Activated T-helper 2 cell treated with anti-CD3 and anti-CD28 coated beads, Interferon-gamma antibody, Interleukin-2, Interleukin-4, amounts not matched to agents 10 μg/mL and 5 μg/mL and 100 μg/mL, durations not matched to agents 14 hours and 24 hours and 36 hours (primary cell): ENCODE data around the gene CPLX3. TPM values are rescaled to one million over a fixed set of nuclear protein-coding genes. Genes with fewer than 3 reads are reported as not detected.
A peak's percentile ranks its signal among the peaks of the same experiment; 100 is the strongest.

Experiments
- DNase-seq: peaks from one replicate; pipeline ENCODE4 v3.0.0; 2021; ENCODE audit warnings: low spot score
- H3K27ac Mint-ChIP-seq: one replicate; pipeline ENCODE4 v1.8.0; 2021; ENCODE audit warnings: mixed read lengths
- H3K27me3 Mint-ChIP-seq: one replicate; pipeline ENCODE4 v1.8.0; 2021; ENCODE audit warnings: low read depth, mixed read lengths
- H3K36me3 Mint-ChIP-seq: one replicate; pipeline ENCODE4 v1.8.0; 2021; ENCODE audit warnings: low read depth, mixed read lengths
- H3K4me1 Mint-ChIP-seq: one replicate; pipeline ENCODE4 v1.8.0; 2021; ENCODE audit warnings: low read depth, mixed read lengths
- H3K4me3 Mint-ChIP-seq: one replicate; pipeline ENCODE4 v1.8.0; 2021; ENCODE audit warnings: low read depth, mild to moderate bottlenecking, moderate library complexity, mixed read lengths
- H3K9me3 Mint-ChIP-seq: one replicate; pipeline ENCODE4 v1.8.0; 2021; ENCODE audit warnings: mixed read lengths
- intact Hi-C: fragments of 100-400 bp; cut with micrococcal nuclease; formaldehyde crosslinking; loops from one replicate; pipeline ENCODE4 v1.15.1; 2023
- total RNA-seq: library from RNA; stranded (reverse); gene quantifications from 2 replicates; pipeline ENCODE4 v1.2.3, GENCODE V29; 2022

CPLX3 gene
- total RNA-seq, 1 donor from 2014 or later: 0.16 TPM

- intact Hi-C loops: no loop called here
- no peaks in the 10 kb centered on the region for H3K36me3 Mint-ChIP-seq
- peaks cover 2% of the 10 kb centered on the region for H3K27me3 Mint-ChIP-seq
- H3K9me3 Mint-ChIP-seq: no peaks in the 10 kb centered on the region
- DNase-seq: no peak
- H3K4me1 Mint-ChIP-seq: peaks cover 10% of the 10 kb centered on the region
- H3K27ac Mint-ChIP-seq: no peak overlapping the region
- H3K4me3 Mint-ChIP-seq: no peak overlapping the region
These were observed 9.6 kb upstream of the CPLX3 start for GRCh38 chr15:74816624-74817369.

- H3K36me3 Mint-ChIP-seq: no peaks in the 10 kb centered on the region
- peaks cover 10% of the 10 kb centered on the region for H3K4me1 Mint-ChIP-seq
- H3K27ac Mint-ChIP-seq: peak overlapping the region; percentile 42
- no peak for DNase-seq
- no peak overlapping the region for H3K4me3 Mint-ChIP-seq
- H3K27me3 Mint-ChIP-seq: peaks cover 2% of the 10 kb centered on the region
- no peaks in the 10 kb centered on the region for H3K9me3 Mint-ChIP-seq
- intact Hi-C loops: no loop called here
These were observed 9.1 kb upstream of the CPLX3 start for GRCh38 chr15:74817370-74817737.

- no peaks in the 10 kb centered on the region for H3K36me3 Mint-ChIP-seq
- no peak for DNase-seq
- H3K4me3 Mint-ChIP-seq: no peak overlapping the region
- peaks cover 8% of the 10 kb centered on the region for H3K27me3 Mint-ChIP-seq
- H3K9me3 Mint-ChIP-seq: no peaks in the 10 kb centered on the region
- intact Hi-C loops: no loop called here
- H3K27ac Mint-ChIP-seq: no peak overlapping the region
- peaks cover 10% of the 10 kb centered on the region for H3K4me1 Mint-ChIP-seq
These were observed 6.4 kb upstream of the CPLX3 start for GRCh38 chr15:74820056-74820455.

- H3K36me3 Mint-ChIP-seq: no peaks in the 10 kb centered on the region
- no peak for DNase-seq
- no peak overlapping the region for H3K27ac Mint-ChIP-seq
- H3K27me3 Mint-ChIP-seq: peaks cover 10% of the 10 kb centered on the region
- peaks cover 7% of the 10 kb centered on the region for H3K4me1 Mint-ChIP-seq
- H3K9me3 Mint-ChIP-seq: no peaks in the 10 kb centered on the region
- intact Hi-C loops: no loop called here
- H3K4me3 Mint-ChIP-seq: no peak overlapping the region
These were observed 5.2 kb upstream of the CPLX3 start for GRCh38 chr15:74821091-74821789.

GRCh38 chr15:74821790-74822158, 4.7 kb upstream of the CPLX3 start:
- Mint-ChIP-seq H3K9me3 (no peaks in the 10 kb centered on the region), H3K27ac (no peak overlapping the region), H3K36me3 (no peaks in the 10 kb centered on the region), H3K27me3 (peaks cover 12% of the 10 kb centered on the region), H3K4me1 (peaks cover 7% of the 10 kb centered on the region), H3K4me3 (no peak overlapping the region)
- DNase-seq: no peak
- intact Hi-C loops: no loop called here

- Mint-ChIP-seq H3K9me3 (no peaks in the 10 kb centered on the region), H3K27ac (no peak overlapping the region), H3K36me3 (no peaks in the 10 kb centered on the region), H3K4me3 (no peak overlapping the region), H3K4me1 (peaks cover 7% of the 10 kb centered on the region), H3K27me3 (peaks cover 16% of the 10 kb centered on the region)
- intact Hi-C loops: no loop called here
- DNase-seq: no peak
These were observed 4.2 kb upstream of the CPLX3 start for GRCh38 chr15:74822233-74822632.

- no peaks in the 10 kb centered on the region for H3K9me3 Mint-ChIP-seq
- peaks cover 6% of the 10 kb centered on the region for H3K4me1 Mint-ChIP-seq
- H3K36me3 Mint-ChIP-seq: no peaks in the 10 kb centered on the region
- no peak overlapping the region for H3K27ac Mint-ChIP-seq
- no peak overlapping the region for H3K4me3 Mint-ChIP-seq
- peaks cover 23% of the 10 kb centered on the region for H3K27me3 Mint-ChIP-seq
- intact Hi-C loops: no loop called here
- no peak for DNase-seq
These were observed 3.1 kb upstream of the CPLX3 start for GRCh38 chr15:74823324-74823723.

- DNase-seq: no peak
- Mint-ChIP-seq H3K36me3 (no peaks in the 10 kb centered on the region), H3K4me3 (no peak overlapping the region), H3K9me3 (no peaks in the 10 kb centered on the region), H3K27me3 (peaks cover 25% of the 10 kb centered on the region), H3K4me1 (peaks cover 3% of the 10 kb centered on the region), H3K27ac (no peak overlapping the region)
- intact Hi-C loops: no loop called here
These were observed 1.5 kb upstream of the CPLX3 start for GRCh38 chr15:74824976-74825375.

- intact Hi-C loops: no loop called here
- peaks cover 3% of the 10 kb centered on the region for H3K4me1 Mint-ChIP-seq
- H3K9me3 Mint-ChIP-seq: no peaks in the 10 kb centered on the region
- DNase-seq: no peak
- peaks cover 25% of the 10 kb centered on the region for H3K27me3 Mint-ChIP-seq
- H3K27ac Mint-ChIP-seq: no peak overlapping the region
- no peak overlapping the region for H3K4me3 Mint-ChIP-seq
- H3K36me3 Mint-ChIP-seq: no peaks in the 10 kb centered on the region
These were observed 561 bp upstream of the CPLX3 start for GRCh38 chr15:74825866-74826265.

GRCh38 chr15:74826921-74827320, 494 bp downstream of the CPLX3 start:
- no peak for DNase-seq
- H3K27me3 Mint-ChIP-seq: peaks cover 25% of the 10 kb centered on the region
- intact Hi-C loops: no loop called here
- no peak overlapping the region for H3K4me3 Mint-ChIP-seq
- no peak overlapping the region for H3K27ac Mint-ChIP-seq
- H3K4me1 Mint-ChIP-seq: peaks cover 3% of the 10 kb centered on the region
- H3K36me3 Mint-ChIP-seq: no peaks in the 10 kb centered on the region
- H3K9me3 Mint-ChIP-seq: no peaks in the 10 kb centered on the region

GRCh38 chr15:74827614-74828013, 1.2 kb downstream of the CPLX3 start:
- H3K4me1 Mint-ChIP-seq: peaks cover 3% of the 10 kb centered on the region
- no peak overlapping the region for H3K4me3 Mint-ChIP-seq
- DNase-seq: no peak
- intact Hi-C loops: no loop called here
- no peaks in the 10 kb centered on the region for H3K9me3 Mint-ChIP-seq
- H3K27me3 Mint-ChIP-seq: peaks cover 25% of the 10 kb centered on the region
- no peak overlapping the region for H3K27ac Mint-ChIP-seq
- no peaks in the 10 kb centered on the region for H3K36me3 Mint-ChIP-seq

GRCh38 chr15:74828835-74829234, 2.4 kb downstream of the CPLX3 start:
- intact Hi-C loops: no loop called here
- Mint-ChIP-seq H3K4me1 (peaks cover 3% of the 10 kb centered on the region), H3K27me3 (peaks cover 25% of the 10 kb centered on the region), H3K36me3 (no peaks in the 10 kb centered on the region), H3K27ac (no peak overlapping the region), H3K9me3 (no peaks in the 10 kb centered on the region), H3K4me3 (no peak overlapping the region)
- DNase-seq: no peak

GRCh38 chr15:74829486-74829885, 3.1 kb downstream of the CPLX3 start:
- intact Hi-C loops: no loop called here
- peaks cover 23% of the 10 kb centered on the region for H3K27me3 Mint-ChIP-seq
- no peaks in the 10 kb centered on the region for H3K36me3 Mint-ChIP-seq
- DNase-seq: no peak
- H3K27ac Mint-ChIP-seq: no peak overlapping the region
- peaks cover 3% of the 10 kb centered on the region for H3K4me1 Mint-ChIP-seq
- H3K4me3 Mint-ChIP-seq: no peak overlapping the region
- no peaks in the 10 kb centered on the region for H3K9me3 Mint-ChIP-seq
